Activated T-helper 9 cell treated with anti-CD3 and anti-CD28 coated beads, Interleukin-2, amount 50 U/mL, for 16 hours (primary cell): ENCODE results near the gene FAM168B.

ENCODE experiments used
- DNase-seq: peaks from one replicate; pipeline ENCODE4 v3.0.0-alpha.2; 2020; ENCODE audit warnings: low read depth

Gene FAM168B

GRCh38 chr2:131055169-131056065 is 37.8 kb downstream of the FAM168B start:
- no peak for DNase-seq

- DNase-seq: no peak
Observed at GRCh38 chr2:131054488-131054887, 38.8 kb downstream of the FAM168B start.

- DNase-seq: no peak
Observed at GRCh38 chr2:131052741-131053263, 40.5 kb downstream of the FAM168B start.

- DNase-seq: no peak
Observed at GRCh38 chr2:131050896-131051295, 42.4 kb downstream of the FAM168B start.

DNA sequence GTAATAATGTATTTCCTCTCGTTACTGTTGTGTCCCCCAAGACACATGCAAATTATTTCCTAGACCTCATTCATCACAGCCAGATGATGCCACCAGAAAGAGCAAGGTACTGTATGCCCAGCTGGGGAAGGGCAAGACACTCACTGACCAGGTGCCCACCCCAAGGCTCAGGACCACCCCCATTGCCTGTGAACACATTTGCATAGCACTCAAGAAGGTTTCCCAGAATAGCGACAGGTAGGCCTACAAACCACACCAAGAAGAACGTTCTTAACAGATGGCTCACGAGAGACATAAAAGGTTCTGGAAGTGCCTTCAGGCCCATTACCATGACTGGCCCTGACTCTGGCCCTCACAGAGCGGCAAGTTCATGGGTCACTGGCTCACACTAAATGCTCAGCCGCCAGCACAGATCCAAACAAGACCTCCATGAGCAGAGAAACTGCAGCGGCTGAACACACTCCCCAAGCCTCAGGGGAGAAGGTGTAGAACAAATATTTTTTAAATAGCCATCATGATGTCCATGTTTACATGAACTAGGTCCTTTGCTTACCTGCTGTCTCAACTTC is 44.0 kb downstream of the FAM168B start:
- DNase-seq: no peak

GRCh38 chr2:131048641-131049040 is 44.6 kb downstream of the FAM168B start:
- DNase-seq: no peak

DNA sequence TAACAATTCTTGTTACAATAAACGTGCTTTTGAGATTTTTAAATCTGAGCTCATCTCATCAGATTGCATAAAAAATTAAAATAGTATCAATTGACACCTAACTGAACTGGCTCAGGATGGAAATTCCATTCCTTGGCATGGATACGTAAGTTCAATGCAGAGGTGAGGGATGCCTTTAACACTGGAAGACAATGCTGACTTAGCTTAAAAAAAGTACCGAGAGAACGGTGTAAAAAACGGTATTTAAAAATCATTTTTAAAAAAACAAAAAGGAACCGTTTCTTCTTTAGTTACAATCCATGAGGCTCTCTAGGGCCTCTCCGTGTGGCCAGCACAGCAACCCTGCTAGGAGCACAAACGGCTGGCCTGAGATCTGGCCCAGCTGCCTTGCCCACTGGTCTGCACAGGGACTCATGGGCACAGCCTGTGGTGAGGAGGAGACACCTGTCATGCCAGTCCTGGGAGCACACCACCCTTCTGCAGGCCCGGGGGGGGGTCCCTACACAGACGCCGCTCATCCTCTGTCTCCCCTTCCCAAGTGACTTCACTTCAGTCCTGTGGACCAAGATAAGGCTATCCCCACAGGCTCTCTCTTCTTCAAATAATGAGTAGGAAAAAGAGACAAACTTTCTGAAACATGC is 45.2 kb downstream of the FAM168B start:
- no peak for DNase-seq

DNA sequence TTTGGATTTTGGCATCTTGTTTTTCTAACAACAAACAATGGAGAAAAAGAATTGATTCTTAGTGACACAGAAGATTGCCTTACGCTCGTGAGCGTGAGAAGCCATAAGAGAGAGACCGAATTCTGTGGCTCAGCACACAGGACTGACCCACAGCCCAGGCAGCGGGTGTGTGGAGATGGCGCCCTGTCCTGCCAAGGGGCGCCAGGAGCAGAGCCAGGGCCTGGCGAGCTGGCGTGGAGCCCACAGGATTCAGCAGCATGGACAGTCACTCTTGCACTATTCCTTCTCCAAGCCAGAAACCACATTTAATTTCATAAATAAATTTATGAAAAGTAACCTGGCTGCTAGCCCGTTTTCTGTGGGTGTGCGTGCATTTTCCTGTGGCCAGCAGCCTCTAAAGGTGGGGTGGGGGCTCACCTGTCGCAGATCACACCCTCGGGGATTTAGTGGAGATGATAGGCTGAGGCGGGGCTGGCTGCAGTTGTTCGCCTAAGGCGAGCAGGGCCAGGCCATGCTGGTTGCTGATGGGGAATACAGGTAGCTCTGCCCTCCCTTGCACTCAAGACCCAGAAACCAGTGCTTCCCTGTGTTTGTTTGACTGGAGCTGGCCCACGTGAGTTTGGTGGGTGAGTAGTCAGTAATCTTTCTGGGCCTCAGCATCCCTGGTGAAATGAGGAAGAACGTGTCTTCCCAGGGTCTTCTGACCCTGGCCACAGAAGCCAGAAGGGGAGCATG is 46.2 kb downstream of the FAM168B start:
- DNase-seq: no peak

DNA sequence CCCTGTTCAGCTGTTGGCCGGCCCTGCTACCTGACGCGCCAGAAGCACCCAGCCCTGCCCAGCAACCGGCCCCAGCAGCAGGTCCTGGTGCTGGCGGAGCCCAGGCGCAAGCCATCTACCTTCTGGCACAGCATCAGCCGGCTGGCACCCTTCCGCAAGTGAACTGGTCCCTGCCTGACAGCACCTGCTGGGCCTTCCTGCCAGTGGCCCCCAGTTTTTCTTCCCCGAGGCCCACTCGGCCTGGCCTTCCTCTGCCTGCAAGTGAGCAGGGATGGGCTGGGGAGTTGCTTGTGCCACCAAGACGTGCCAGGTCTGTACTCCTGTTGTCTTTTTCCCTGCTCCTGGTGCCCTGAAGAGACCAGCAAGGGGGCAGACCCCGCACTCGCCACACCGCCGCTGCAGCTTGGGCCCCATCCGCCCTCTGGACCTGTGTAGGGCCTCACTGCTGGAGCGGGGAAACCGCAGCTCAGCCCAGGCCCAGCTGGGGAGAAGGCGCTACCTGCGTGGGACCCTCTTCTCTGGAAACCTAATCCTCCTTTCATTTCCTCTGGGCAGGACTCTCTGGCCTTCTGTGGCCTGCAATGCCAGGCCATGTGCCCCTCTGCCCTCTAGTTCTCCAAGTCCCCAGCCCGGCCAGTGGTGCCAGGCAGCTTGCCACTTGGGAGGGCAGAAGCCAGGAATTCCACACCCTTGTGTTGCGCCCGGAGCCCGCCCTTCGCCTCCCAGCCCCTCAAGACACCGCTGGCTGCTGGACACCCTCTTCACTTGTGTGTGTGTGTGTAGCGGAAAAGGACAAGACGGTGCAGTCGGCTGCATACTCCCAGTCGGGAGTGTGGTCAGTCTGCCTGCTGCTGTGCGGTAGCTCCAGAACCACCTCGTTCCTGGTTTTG is 47.0 kb downstream of the FAM168B start:
- DNase-seq: no peak

GRCh38 chr2:131045286-131046027 is 47.8 kb downstream of the FAM168B start:
- DNase-seq: no peak

DNA sequence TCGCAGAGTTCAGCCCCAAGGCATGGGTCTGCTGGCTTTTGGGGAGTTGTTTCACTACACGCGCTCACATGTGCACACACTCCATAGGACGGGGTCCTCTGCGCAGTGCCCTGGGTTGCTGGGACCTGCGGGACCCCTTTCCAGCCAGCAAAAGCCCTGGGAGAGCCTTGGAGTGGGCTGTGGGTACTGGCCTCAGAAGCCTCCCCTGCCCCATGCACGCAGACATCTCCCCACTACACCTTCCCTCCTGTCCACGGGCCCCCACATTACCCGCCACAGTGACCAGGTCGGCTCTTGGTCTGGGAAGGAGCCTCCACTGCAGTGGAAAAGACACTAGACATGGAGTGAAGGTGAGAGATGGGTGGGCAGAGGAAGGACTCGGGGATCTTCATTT is 48.5 kb downstream of the FAM168B start:
- DNase-seq: no peak

GRCh38 chr2:131044075-131044756 is 49.0 kb downstream of the FAM168B start:
- DNase-seq: no peak

- DNase-seq: no peak
Observed at GRCh38 chr2:131043199-131044074, 49.8 kb downstream of the FAM168B start.

- no peak for DNase-seq
Observed at GRCh38 chr2:131042148-131042775, 51.0 kb downstream of the FAM168B start.

DNA sequence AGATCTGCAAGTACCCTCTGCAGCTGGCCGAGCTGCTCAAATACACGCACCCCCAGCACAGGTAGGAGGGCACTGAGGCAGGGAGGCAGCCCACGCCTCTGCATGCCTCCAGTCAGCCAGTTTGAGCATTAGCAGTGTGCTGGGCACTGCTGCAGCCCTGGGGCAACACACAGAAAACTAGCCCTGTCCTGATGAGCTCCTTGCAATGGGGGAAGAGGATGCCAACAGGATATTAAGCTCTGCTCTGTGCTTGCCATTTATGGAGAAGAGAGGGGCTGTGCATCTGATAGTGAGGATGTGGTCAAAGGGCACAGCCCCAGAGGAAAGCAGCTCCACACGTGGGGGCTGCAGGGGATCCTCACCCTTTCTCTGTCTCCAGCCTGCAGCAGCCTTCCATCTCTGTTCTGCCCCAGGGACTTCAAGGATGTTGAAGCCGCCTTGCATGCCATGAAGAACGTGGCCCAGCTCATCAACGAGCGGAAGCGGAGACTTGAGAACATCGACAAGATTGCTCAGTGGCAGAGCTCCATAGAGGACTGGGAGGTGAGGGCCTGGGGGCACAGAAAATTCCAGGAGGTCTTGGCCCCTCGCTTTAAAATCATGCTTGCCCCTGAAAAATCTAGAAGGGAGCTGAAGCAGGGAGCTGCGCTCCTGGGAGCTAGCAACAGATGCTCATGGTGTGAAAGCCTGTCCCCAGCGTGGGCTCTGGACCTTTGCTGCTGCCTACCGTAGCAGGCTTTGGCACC is 51.7 kb downstream of the FAM168B start:
- no peak for DNase-seq

DNA sequence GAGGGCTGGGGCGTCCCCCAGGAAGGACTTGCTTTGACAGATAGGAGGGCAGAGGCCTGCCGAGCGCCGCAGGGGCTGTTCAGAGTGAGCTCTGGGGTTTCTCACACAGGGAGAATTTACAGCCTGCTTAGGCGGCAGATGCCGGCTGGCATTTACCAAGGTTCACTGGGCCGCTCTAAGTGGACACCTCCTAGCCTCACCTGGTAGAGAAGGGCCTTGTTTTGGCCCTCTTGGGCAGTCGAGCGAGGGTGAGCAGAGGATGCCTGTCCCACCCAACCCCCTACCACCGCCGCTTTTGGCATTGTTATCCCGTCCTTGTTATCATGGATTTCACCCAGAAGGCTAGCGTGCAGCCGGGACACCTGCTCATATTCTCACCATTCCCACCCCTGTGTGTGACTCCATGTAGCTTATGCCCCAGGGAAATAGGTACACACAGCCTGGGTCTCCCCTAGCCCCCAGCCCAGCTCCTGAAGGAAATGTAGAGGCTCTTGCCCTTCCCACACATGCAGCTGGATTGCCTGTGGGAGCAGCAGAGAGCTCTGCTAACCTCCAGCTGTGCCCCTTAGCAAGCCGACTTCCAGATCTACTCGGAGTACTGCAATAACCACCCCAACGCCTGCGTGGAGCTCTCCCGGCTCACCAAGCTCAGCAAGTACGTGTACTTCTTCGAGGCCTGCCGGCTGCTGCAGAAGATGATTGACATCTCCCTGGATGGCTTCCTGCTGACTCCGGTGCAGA is 52.4 kb downstream of the FAM168B start:
- no peak for DNase-seq
